GM19043 (cell line): ENCODE data around the gene BROX.
"Not testable (repeated sequence)": the region's sequence is repeated elsewhere in the genome, so short reads cannot be mapped to it uniquely, and the experiment has no call there.

Source experiments
- ATAC-seq: cut with Tn5 transposase; IDR thresholded peaks from one replicate; pipeline ENCODE4 v1.9.1; 2021; ENCODE audit warnings: low read depth; ENCODE audit not compliant: unreplicated experiment

BROX gene, protein sequence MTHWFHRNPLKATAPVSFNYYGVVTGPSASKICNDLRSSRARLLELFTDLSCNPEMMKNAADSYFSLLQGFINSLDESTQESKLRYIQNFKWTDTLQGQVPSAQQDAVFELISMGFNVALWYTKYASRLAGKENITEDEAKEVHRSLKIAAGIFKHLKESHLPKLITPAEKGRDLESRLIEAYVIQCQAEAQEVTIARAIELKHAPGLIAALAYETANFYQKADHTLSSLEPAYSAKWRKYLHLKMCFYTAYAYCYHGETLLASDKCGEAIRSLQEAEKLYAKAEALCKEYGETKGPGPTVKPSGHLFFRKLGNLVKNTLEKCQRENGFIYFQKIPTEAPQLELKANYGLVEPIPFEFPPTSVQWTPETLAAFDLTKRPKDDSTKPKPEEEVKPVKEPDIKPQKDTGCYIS

GRCh38 chr1:222712253-222713090, at the start of gene BROX, which contains the start of gene AIDA:
BROX (plus strand) TSS chr1:222712564; CDS start chr1:222715700, 3,136 bp downstream.
AIDA (minus strand) TSS chr1:222712491; CDS start chr1:222712317, 174 bp downstream.
- ATAC-seq, result peak; percentile 70

DNA sequence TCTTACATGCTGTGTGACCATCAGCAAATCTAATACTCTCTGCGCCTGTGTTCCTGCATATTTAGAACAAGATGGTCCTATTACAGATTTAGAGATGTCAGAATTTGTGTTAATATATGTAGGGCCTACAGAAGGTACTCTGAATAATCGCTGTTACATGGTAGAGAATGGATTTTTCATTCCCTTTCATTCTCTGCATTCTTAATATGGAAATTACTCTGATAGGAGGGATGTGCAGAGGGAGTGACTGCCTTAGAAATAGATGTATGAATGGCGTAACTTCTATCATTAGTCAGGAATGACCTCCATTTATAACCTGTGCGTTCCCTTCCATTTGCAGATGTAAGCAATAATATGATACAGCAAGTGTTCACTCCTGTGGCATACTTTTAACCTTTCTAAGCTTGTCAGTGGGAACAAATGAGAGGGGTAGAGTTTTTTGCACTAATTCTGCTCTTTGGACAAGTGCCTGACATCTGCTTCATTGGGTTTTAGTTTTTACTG, 48.9 kb upstream of the BROX start:
- no peak for ATAC-seq

DNA sequence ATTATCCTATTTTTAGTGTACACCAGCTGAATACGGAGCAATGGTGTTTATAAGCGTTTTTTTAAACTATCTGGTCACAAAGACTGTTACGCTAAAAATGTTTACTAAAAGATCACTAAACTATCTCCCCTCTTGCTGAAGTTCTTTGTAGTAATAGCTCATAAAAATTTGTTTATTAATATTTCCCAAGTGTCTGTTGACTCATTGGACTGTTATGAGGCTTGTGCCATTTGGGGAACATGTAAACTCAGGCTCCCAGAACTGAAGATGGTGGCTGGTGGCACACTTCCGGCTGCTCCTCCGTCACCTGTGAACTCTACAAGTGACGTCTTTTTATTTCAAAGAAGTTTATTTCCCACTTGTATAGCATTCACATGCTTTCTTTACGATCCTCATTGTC, 46.4 kb upstream of the BROX start:
- ATAC-seq, result no peak

GRCh38 chr1:222668184-222668583, 44.2 kb upstream of the BROX start:
- ATAC-seq, result not testable (repeated sequence)

- not testable (repeated sequence) for ATAC-seq
Observed at GRCh38 chr1:222669107-222669506, 43.3 kb upstream of the BROX start.

- ATAC-seq, result no peak
Observed at GRCh38 chr1:222670110-222670509, 42.3 kb upstream of the BROX start.

DNA sequence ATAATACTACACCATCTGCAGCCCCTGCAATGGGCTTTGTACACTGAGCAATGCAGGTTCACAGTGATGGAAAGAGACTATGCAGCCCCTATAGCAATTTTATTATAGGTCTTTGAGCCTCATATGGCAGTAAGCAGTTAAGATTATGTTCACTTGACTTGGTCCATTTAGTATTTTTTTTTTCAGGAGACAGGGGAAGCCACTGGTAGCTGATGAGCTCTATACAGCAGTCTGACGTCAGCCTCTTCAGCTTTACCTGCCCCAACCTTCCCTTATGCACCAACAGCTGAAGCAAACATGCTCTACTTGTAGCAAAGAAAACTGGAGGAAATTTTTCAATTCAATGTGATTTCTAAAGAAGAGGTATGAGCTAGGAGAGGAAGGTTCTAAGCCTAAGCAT, 32.3 kb upstream of the BROX start:
- no peak for ATAC-seq

DNA sequence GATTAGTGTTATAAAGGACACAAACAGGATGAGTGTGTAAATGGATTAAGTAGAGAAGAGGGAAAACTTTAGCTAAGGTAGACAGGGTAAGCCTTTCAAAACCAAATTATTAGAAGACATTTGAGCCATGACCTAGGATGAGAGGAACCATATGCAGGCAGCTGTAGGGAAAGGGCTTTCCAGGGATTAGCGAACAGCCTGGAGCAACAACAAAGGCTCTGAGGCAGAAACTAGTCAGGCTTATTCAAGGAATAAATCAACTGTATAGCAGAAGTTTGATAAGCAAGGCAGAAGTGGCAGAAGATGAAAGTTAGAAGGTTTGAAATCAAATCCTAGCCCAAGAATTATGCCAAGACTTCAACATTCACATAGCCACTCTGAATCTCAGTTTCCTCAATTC, 21.3 kb upstream of the BROX start:
- ATAC-seq, result no peak

GRCh38 chr1:222694927-222695326, 17.4 kb upstream of the BROX start:
- no peak for ATAC-seq

- no peak for ATAC-seq
Observed at GRCh38 chr1:222696741-222697140, 15.6 kb upstream of the BROX start.

GRCh38 chr1:222697203-222697602, 15.2 kb upstream of the BROX start:
- ATAC-seq, result no peak

- no peak for ATAC-seq
Observed at GRCh38 chr1:222697826-222698225, 14.5 kb upstream of the BROX start.

- ATAC-seq, result no peak
Observed at GRCh38 chr1:222702210-222702609, 10.2 kb upstream of the BROX start.

GRCh38 chr1:222704260-222704659, 8.1 kb upstream of the BROX start:
- ATAC-seq, result no peak

DNA sequence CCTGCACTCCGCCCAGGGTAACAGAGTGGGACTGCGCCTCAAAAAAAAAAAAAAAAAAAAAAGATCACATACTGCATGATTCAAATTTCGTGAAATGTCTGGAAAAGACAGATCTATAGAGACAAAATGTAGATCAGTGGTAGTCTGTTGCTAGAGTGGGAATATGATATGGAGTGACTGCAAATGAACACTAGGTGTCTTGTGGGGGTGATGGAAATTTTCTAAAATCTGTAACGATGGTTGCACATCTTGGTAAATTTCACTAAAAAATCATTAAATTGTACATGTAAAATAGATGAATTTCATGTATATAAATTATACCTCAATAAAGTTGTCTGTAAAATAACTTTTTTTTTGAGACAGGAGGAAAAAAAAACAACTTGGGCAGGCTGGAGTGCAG, 5.5 kb upstream of the BROX start:
- no peak for ATAC-seq

DNA sequence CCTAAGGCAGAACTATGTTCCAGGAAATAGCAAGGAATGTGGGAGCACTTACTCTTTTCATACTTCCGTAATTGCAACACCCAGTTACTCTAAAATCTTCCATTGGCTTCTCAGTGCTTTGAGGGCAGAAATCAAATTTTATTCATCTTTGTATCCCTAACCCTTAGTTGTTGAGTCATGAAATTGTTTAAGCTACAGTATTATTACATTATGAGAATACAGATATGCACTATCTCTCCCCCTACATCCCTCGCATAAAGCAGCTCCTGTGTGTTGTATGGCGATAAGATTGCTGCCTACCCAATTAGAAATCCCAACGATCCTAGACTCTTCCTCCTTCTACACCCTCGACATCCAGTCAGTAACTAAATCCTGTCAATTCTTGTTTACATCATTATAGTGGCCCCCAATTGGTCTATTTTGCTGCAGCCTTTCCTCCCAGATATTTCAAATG, 2.6 kb upstream of the BROX start:
- ATAC-seq, result no peak

- peak; percentile 25 for ATAC-seq
Observed at GRCh38 chr1:222711319-222712252, 778 bp upstream of the BROX start.

DNA sequence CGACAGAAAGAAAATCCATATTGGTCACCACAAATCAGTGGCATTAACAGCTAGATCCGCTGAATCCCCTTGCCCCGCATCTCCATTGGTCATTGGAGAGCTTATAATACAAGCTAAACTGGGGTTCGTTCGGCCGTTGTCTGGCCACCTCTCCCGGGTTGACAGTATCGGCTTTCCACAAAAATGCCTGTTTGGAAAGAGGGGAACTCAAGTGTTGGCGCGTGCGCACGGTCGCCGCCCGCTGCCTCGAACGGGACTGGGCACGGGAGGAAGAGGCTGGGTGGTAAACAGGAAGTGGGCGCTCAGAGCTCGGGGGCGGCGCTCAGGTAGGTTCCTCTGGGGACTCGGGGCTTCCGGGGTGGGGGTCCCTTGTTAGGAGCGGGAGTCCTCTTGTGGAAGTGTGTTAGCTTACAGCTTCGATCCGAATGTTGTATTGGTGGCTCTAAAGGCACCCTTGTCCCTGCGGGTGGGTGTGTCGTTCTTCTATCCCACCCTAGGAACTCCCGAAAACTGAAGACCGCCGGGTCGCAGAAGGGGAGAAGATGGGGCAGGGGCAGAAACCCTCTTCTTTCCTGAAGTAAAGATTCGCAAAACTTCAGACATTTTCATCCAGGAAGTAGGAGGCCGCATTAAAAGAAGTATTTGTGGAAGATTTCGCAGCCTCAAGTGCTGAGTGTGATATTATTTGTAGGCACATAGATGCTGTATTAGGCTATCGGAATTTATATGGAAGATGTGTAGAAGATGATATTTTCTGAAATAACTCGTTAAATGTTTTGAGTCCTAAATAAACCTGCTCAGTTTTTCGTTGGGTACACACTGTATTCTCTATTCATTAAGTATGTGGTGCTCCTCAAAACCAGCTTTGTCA, 962 bp downstream of the BROX start:
- peak; percentile 61 for ATAC-seq

DNA sequence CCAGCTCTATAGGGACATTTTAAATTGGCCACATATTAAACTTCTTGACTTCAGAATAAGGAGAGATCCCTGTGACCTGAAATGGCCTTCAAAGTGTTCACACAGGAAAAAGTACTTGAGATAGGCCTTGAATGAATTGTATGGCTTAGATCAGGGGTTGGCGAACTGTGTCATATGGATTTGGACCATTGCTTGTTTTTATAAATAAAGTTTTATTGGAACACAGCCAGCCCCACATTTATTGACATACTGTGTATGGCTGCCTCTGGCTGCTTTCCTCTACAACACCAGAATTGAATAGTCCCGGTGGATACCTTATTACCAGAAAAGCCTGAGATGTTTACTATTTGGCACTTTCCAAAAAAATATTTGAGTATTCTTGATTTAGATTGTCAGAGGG, 4.0 kb downstream of the BROX start:
- ATAC-seq, result no peak
